MV-4-11 (cell line): ENCODE measurements around the gene FARP2.

Source experiments
- DNase-seq: peaks from one replicate; lab custom pipeline; 2025; lab: John Stamatoyannopoulos, UW

FARP2 gene

DNA sequence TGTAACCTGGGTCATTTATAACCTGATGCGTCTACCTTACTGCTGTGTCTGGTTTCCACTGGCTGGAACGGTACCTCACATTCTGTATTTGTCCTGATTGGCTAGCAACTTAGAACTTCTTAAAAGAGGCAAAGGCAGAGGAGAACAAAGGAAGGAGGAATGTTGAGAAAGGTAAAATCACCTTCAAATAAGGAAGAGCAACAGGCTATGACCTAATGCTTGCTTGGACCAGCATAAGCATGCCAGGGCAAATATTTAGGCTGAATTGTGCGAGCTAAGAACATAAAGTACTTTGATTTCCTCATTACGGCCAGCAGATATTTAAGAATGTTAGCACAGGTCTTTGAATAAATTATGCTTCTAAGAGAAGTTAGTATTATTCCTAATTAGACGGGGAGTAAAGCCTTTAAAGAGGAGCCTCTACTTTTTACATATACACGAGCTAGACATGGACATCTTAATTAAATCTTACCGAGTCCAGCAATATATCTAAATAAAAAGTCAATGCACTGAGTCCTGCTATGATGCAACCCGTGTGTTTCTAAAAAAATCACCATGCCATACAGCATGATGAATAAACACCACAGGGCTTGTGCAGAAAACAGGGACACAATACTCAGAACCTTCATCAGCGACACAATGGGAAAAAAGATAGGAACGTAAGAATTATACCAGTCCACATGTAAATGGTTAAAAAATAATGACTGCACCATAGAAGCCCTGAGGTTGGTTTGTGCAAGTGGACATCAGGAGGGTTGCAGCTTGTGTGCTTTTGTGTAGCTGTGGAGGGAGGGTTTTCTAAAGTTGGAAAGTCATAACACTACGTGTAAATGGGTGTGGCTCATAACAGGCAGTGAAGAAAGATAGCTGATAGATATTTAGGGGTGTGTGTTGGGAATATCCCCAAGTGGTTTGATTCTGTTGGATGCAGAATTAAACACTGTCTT is 26.1 kb upstream of the FARP2 start:
- DNase-seq, result no peak

DNA sequence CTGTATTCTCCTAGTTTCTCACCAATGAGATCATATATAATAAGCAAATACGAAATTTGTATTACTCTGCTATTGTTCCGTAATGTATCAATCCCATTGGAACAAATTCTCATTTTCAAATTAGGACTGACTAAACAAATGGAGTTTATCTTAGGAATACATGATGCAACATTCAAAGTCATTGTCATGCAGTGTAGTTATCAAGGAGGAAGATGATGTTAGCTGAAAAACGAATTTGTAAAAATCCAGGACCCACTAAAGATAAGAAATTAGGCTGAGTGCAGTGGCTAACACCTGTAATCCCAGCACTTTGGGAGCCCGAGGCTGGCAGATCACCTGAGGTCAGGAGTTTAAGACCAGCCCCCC is 25.5 kb upstream of the FARP2 start:
- DNase-seq, result no peak

DNA sequence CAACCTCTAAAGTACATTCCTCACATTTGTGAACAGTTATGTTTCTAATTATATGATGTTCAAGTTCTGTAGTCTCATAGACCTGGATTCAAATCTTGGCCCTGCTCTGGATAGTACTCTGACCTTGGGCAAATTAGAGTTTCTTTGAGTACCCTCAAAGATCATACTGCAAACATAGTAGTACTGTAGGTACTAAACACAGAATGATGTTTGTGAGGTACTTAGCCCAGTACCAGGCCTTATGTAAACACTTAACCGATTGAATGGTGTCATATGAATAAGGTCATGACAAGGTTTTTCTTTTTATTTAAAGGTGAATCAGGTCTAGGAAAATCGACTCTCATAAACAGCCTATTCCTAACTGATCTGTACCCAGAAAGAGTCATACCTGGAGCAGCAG is 21.3 kb upstream of the FARP2 start:
- DNase-seq, result no peak

DNA sequence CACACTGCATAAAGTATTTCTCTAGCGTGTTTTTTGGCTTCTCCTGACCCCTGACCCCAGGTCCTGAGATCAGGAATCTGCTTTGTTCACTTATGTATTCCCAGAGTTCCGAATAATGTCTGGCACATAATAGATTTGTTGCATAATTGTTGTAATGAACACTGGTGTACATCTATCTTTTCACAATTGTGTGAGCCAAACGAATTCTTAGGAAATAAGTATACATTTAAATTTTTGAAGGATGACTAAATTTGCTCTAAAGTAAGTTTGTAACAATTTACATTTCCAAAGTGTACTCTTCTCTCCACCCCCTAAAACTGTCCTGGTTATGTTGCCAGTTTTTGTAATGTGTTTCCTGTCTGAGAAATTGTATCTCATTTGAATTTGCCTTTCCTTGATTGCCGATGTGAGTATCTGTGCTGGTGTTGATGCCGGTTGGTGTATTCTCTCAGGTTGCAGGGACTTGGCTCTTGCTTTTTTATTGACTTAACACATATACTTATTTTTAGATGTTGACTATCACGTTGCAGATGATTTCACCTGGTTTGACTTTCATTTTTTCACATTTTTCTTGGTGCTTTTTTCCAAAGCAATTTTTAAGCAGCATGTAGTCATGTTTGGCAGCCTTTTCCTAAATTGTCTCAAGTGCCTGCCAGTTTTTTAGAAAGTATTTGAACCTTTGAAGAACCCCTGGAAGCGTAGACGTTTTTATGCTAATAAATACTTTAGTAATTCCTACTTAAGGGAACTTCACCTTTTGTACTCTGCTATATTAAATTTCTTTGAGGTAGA is 16.1 kb upstream of the FARP2 start:
- DNase-seq, result no peak

DNA sequence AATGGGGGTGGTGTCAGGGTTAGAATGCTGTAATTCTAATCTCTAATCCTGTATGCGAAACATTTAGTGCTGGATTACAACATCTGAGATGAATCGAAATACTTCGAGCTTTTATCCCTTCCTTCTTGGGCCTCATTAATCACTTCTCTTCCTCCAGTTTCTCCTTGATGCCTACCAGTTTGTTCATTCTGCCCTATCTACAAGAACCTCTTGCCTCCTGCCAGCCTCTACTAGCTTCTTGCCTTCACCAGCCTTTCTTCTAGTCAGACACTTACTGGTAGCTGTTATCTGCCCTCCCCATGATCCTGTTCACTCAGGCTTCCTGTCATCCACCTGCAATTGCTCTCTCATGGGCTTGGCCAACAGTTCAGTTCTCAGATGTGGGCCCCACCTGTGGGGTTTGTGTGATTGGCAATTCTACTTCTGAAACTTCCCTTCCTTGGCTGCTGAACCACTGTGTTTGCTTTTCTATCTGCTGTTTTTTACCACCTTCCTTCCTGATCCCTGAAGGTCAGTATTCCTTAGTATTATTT is 15.4 kb upstream of the FARP2 start:
- DNase-seq, result no peak

DNA sequence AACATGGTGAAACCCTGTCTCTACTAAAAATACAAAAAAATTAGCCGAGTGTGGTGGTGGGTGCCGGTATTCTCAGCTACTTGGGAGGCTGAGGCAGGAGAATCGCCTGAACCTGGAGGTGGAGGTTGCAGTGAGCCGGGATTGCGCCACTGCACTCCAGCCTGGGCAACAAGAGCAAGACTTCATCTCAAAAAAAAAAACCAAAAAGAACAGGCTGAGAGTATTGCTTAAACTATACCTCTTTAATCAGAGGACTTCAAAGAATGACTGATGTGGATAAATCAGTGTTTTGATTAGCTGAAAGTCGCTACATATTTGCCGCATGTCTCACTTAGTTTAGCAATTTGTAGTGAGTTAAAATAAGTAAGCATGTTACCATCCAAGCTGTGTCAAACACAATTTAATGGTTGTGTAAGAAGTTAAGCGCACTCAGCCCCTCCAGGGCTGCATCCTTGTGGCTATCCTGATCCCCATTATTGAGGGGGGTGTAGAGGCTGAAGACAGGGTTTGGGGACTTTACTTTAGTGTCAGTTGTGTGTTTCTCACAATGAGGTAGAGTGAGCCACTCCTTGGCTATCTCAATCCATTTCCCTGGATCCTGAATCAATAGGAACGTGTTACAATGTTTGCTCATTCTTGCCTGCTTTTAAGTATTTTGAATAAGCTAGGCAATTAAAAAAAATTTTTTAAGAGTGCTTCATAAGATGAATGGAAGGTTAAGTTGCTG is 11.0 kb upstream of the FARP2 start:
- no peak for DNase-seq

DNA sequence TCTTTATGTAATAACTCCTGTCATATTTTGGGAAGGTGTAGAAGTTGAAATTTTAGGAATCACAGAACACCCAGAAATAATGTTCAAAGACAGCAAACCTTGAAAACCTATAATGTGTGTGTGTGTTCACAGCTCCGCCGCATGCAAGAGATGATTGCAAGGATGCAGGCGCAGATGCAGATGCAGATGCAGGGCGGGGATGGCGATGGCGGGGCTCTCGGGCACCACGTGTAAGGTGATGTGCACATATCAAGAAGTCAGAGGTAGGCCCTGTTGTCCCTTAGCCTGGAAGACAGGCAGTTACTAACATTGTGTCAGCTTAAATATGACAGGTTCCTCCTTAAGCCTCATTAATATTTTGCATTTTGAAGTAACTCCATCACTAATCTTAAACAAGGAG is 6.1 kb upstream of the FARP2 start:
- no peak for DNase-seq

DNA sequence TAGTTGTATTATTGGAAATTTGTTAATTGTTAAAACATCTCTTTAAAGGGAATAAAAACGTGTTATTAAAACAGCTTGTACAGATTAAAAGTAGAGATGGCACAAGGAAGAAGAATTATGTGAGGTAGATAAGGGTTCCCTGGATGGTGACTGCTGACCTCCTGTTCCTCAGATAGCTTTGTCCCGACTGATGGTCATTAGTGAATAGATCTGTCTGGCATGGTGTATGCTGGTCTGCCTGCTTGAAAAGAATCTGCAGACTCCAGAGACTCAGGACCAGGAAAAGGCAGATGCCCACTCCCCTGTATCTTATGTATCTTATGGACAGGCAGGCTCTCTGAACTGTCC is 5.6 kb upstream of the FARP2 start:
- DNase-seq, result no peak

DNA sequence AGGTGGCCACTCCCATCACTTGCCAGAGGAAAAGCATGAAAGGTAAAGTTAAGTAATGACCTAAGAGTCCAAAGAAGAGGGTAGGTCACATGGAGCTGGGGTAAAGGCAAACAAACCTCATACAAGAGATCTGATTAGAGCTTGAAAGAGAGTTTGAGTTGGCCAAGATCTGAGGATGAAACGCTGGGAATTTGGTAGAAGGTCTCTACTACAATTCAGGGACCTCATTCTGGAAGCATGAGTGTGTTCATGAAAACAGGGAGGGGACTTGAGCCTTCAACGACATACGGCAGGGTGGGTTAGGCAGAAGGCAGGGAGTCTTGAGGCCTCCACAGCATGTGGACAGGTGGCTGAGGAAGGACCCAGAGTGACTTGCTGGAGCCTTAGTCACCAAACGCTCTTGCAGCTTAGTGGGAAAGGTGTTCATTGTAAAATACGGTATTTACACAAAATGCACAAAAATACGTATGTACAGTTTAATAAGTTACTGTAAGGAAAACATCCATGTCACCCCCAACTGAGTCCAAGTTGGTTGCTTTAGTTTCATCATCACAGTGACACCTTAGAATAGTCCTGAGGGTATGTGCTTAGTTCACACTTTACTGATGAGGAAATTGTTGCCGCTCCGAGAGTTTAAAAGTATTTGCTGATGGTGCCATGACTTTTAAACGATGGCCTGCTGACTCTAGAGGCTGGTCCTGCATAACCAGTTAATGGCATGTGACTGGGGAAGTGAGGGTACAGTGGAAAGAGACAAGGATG is 5.0 kb upstream of the FARP2 start:
- DNase-seq, result no peak

DNA sequence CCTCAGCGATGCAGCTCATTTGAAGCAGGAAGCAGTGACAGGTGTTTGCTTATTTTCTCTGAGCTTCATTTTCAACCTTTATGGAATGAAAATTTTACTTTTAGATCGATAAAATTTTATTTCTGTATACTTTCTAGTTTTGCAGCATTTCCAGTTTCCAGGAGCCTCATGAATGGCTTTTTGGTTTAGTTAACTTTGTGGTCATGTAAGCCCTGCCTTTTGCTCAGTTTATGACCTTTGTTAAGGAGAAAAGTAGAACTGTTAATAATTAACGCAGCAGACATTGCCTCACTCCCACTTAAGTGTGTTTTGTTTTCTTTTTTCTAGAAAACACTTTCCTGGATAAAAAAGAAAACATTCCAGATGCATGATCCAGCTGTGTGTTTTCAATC is 4.4 kb upstream of the FARP2 start:
- no peak for DNase-seq

DNA sequence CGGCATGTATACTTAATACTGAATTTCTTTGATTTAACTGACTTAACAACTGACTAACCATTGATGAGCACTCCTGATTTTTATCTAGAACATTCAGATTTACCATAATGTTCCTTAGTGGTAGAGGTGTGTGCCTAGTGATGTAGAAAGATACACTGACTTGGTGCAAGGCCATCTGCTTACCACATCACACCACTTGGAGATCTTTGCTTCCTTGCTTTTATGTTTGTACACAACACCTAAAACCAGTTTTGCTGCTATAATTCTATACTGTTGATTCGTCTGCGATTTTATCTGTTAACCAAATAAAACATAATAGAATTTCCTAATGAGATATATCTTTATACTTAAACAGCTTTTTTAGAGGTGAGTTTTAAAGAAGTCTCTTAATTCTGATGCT is 3.9 kb upstream of the FARP2 start:
- DNase-seq, result no peak

DNA sequence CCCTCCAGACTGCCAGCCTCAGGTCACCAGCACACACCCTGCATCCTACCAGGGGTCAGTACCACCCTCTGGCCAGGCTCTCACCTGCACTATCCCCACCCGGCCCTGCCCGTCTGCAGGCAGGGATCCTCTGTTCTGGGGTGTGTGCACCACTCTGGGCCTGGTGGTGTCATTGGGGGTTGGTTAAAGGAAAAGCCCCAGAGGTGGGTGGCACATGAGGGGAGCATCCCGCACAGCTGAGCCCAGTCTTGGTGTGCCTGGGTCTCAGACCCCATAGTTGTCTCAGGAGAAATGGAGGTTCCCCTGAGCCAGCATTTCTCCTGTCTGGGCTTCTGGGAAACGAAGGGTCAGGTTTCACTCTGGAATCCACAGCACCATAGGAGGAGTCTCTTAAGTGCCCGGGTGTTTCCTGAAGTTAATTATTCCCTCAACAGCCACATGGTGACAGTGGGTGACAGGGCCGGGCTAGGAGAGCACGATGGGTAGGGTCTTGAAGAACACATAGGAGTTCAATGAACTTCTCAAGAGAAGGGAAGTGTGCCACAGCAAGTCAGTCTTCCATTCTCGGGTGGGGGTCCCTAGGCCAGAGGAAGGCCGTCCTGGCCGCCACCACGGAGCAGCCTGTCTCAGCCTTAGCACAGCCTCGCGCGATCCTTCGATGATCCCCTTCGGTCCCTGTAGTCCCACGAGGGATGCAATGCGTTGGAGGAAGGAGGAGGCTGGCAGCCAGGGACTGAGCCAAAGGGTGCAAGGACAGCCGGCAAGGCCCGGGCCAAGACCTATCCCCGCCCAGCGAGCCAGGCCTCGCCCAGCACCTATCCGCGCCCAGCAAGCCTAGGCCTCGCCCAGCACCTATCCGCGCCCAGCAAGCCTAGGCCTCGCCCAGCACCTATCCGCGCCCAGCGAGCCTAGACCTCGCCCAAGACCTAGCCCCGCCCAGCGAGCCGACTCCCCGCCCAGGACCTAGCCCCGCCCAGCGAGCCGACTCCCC is 1.1 kb upstream of the FARP2 start:
- peak; percentile 48 for DNase-seq

DNA sequence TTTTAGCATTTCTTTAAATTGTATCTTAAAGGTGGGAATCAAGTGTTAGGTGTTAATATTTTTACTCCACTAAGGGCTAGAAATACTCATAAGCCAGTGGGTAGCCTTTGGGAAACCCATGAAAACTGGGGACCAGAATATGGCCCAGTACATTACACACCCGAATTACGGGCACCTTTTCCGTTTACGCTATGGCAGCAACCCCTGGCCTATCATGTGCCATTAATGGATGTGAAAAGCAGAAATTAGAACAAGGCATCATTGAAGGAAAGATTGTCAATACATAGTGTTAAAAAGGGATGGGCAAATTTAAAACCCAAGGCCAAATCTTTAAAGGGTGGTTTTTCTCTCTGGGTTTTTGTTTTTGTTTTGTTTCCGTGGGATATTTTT is 781 bp downstream of the FARP2 start:
- no peak for DNase-seq

DNA sequence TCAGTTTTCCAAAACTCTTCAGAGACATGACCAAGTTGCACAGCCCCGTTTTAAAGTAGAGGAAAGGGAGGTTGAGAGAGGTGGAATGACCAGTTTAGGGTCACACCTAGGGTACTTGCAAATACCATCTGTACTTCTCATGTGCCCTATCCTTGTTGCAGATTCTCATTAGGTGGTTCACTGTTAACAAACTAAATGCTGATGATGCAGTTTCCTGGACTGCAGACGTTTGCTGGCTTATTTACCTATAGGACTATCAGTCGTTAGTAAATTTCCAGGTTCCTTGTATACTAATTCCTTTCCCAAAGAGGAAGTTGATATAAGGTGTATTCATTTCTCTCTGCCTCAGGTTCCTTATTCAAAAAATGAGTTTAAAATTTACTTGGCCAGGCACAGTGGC is 1.4 kb downstream of the FARP2 start:
- no peak for DNase-seq

DNA sequence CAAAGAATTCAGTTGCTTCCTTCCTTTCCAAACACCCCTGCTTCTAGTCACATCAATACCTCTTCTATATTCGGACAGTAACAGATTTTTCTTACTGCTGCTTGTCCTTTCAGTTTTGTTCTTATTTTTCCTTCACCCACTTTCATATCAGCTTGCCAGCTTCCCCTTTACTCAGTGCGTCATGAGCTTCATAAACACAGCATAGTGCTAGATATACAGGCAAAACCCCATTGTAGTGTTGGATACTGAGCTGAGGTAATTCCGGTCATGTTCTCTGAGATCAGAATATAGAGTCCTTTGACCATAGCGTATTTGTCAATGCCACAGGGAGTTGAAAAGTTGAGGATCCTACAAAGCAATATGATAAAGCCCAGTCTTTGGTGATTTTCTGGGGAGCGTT is 2.4 kb downstream of the FARP2 start:
- peak; percentile 90 for DNase-seq

DNA sequence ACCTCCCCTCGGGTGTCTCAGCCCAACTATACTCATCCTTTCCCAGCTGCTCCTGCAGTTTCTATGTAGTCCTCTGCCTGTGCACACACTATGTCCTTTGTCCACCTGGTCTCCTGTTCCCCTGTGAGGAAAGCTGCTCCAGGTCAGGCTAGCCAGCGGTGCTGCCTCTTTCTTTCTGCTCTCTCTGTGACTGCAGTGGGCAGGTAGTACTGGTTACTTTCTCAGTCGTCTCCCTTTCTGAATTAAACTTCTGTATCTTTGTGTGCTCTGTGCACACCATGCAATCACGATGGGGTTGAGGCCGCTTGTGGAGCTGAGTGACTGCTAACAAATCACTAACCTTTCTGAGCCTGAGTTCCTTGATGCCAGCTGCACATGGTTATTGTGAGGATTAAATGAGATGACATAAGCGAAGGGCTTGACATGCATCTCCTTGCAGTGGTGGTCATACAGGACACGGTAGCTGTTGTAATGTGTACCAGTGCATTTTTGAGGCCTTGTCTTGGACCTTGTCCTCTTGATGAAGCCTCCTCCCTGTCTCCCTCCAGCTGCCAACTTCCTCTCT is 3.5 kb downstream of the FARP2 start:
- DNase-seq, result no peak

DNA sequence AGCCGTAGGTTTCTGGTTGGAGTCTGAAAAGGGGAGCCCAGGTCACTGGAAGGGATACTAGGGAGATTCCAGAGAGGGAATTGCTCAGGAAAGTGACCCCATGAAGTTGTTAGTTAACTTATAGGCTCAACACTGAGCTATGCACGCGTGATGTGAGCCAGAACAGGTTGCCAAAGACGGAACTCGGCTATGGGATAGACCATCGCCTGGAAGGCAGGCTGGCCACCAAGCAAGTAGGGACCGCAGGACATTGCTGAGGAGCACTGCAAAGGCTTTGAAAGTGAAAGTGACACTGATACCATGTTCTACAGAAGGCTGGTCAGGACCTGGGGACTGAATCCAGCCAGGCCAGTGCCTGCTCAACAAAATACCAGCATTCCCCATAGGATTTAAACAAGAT is 7.3 kb downstream of the FARP2 start:
- no peak for DNase-seq

DNA sequence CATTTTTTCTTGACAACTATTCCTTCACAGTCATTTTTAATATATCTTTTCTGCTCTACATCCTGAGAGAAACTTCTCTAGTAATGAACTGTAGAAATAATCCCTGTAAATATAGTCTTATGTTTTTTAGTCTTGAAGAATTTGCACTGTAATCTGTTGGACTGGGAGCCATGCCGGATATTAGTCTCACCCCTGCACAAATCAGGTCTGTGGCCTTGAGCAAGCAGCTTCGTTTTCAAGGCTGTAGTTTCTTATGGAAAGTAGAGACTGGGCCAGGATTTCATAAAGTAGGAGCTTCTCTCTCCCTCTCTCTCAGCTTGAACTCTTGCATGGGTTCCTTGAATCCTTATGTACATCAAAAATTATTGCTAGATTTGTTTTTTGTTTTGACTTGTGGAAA is 8.7 kb downstream of the FARP2 start:
- DNase-seq, result no peak

DNA sequence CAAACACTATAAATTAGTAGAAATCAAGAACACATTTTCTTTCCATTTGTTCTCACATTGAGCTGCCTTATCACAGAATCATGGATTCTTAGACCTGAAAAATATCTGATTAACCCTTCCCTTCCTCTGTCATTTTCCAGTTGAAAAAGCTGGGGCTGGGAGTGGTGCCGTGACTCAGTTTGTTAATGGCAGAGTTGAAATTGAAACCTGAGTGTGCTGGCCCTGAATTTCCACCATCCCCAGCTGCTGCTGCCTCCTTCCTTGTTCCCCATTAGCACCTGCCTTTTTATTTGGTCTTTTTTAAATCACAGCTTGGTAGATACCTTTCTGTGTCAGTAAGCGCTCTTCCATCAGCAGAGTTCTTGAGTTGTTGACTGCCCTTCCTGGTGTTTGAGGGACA is 10.6 kb downstream of the FARP2 start:
- DNase-seq, result no peak

DNA sequence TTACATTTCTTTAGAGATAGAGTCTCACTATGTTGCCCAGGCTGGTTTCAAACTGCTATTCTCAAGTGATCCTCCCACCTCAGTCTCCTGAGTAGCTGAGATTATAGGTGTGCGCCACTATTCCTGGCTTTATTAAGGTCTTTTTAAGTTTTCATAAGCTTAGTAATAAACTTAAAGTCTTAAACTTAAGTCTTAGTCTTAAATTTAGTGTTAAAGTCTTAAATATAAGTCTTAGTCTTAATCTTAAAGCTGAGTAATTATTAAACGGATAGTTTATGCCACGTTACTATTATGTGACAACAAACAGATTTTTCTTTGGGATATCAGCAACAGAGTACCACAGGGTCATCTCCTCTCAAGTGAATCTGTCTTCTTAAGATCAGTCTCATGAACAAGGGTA is 12.6 kb downstream of the FARP2 start:
- DNase-seq, result no peak
